Lower lobe of right lung (tissue), 2 donors: Measurements from ENCODE around the gene GALNTL6. TPM values are rescaled to one million over a fixed set of nuclear protein-coding genes. Genes with fewer than 3 reads are reported as not detected.

ENCODE experiments used
- ATAC-seq, 2 donors: fragments of 200-7000 bp; cut with Tn5 transposase; one replicate each; pipeline ENCODE4 v1.9.1; 2020 to 2022; ENCODE audit warnings: mild to moderate bottlenecking in 2 of 2, moderate library complexity in 2 of 2
- DNase-seq: peaks from one replicate; pipeline ENCODE4 v3.0.0-alpha.2; 2020
- H3K27ac ChIP-seq: fragments of 200-600 bp; one replicate; pipeline ENCODE4 v1.8.0; 2022
- H3K27me3 ChIP-seq: fragments of 200-600 bp; one replicate; pipeline ENCODE4 v1.8.0; 2022; ENCODE audit warnings: low read depth
- H3K36me3 ChIP-seq: fragments of 200-600 bp; one replicate; pipeline ENCODE4 v1.8.0; 2022; ENCODE audit warnings: mild to moderate bottlenecking
- H3K4me1 ChIP-seq: fragments of 200-600 bp; one replicate; pipeline ENCODE4 v1.8.0; 2022
- H3K4me3 ChIP-seq: fragments of 200-600 bp; one replicate; pipeline ENCODE4 v1.8.0; 2022; ENCODE audit warnings: mild to moderate bottlenecking
- H3K9me3 ChIP-seq: fragments of 200-600 bp; one replicate; pipeline ENCODE4 v1.8.0; 2022
- CTCF ChIP-seq: fragments of 200-600 bp; IDR thresholded peaks from one replicate; pipeline ENCODE4 v1.8.0; 2022; ENCODE audit warnings: antibody characterized with exemption, mild to moderate bottlenecking
- intact Hi-C: fragments of 100-400 bp; cut with DNase I; formaldehyde crosslinking; loops from one replicate; pipeline ENCODE4 v1.11.0; 2022
- total RNA-seq: library from RNA; stranded (reverse); fragmentation: NEBNext Ultra II Directional; extraction: Animal tissue kit (Norgen Biotek cat#: 25700); gene quantifications from one replicate; pipeline ENCODE4 v1.2.1, GENCODE V29; 2021
- donor health status: DM: no; HTN: yes; CAD: no; lungs with severe emphysema.

The GALNTL6 gene
- total RNA-seq, 1 donor from 2014 or later = not detected

DNA sequence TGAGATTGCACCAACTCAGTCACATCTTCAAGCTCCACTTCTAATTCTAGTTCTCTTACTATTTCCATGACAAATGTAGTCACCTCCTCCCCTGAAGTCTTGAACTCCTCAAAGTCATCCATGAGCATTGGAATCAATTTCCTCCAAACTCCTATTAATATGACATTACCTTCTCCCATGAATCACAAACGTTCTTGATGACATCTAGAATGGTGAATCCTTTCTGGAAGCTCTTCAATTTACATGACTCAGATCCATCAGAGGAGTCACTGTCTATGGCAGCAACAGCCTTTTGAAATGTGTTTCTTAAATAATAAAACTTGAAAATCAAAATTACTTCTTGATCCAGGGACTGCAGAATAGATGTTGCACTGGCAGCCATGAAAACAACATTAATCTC, 34.5 kb downstream of the GALNTL6 start:
- no peak for DNase-seq
- TF ChIP-seq CTCF = no peak
- no peaks in the 10 kb centered on the region for H3K27me3 ChIP-seq
- no peaks in the 10 kb centered on the region for H3K36me3 ChIP-seq
- no peaks in the 10 kb centered on the region for H3K4me1 ChIP-seq
- no peak overlapping the region for H3K4me3 ChIP-seq
- intact Hi-C loops = no loop called here
- ATAC-seq = no peak
- H3K9me3 ChIP-seq = no peaks in the 10 kb centered on the region
- no peak overlapping the region for H3K27ac ChIP-seq

DNA sequence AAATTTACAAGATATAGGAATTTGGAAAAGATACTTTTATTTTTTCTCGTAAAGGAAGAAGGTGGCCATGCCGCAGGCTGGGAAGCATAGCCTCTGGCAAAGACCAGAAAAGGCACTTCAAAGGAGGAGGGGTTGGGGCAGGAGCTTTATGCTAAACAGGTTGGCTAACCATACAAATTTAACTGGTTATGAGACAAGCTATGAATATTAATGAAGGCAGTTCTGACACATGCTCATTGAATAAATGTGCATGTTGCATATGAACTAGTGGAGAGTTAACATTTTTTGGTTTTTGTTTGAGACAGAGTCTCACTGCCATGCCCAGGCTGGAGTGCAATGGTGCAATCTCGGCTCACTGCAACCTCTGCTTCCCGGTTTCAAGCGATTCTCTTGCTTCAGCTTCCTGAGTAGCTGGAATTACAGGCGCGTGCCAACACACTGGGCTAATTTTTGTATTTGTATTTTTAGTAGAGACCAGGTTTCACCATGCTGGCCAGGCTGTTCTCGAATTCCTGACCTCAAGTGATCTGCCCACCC, 36.5 kb downstream of the GALNTL6 start:
- Histone ChIP-seq H3K27me3 (no peaks in the 10 kb centered on the region), H3K36me3 (no peaks in the 10 kb centered on the region), H3K9me3 (no peaks in the 10 kb centered on the region), H3K27ac (no peak overlapping the region), H3K4me3 (no peak overlapping the region), H3K4me1 (no peaks in the 10 kb centered on the region)
- DNase-seq (no peak), ATAC-seq (no peak)
- intact Hi-C loops = no loop called here
- no peak for TF ChIP-seq CTCF

DNA sequence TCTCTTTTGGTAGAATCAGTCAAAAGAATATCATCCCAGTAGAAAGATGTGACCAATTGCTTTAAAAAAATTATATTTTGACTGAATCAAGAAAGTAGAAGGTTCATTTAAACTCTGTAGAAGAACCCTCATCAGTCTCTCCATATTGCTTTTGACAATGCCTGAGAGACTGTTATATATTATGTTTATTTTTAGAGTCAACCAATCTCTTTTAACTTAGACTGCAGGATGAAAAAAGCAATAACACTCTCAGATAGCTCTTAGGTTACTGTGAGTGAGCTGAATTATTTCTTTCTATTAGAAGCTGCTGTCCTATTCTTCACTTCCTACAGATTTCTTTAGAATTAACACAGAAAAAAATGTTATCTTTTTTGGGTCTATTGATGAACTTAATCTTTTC, 38.1 kb downstream of the GALNTL6 start:
- no peak for DNase-seq
- H3K27me3 ChIP-seq = no peaks in the 10 kb centered on the region
- no peak for TF ChIP-seq CTCF

DNA sequence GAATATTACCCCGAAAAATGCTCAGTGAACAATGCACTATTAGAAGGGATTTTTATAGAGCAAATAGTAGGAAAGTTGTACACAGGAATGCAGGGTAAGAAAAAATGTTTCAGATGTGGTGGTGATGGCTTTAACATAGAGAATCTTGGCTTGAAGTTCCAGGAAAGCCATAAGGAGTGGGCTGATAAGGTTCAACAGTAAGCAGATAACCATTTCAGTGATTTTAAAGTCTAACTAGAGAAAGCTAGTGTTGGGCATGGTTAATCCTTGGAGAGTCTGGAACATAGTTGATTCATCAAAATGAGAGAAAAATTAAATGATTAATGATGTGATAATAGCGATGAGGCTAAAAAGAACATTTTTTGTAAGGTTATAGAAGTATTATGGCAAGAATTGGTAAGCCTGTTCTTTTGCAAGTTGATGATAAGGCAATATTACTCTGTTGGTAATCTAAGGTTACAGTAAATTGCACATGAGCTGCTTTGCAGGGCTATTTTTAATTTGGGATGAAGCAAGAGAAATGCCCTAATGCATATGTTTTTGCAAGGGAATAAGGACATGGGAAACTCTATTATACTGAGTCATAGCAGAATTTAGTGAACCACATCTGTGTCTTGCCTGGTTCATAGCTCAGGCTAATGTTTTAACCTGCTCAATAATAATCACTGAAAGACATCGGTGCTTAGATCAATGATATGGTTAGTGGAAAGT, 44.3 kb downstream of the GALNTL6 start:
- Histone ChIP-seq H3K36me3 (no peaks in the 10 kb centered on the region), H3K9me3 (no peaks in the 10 kb centered on the region), H3K4me3 (no peak overlapping the region), H3K4me1 (no peaks in the 10 kb centered on the region), H3K27me3 (no peaks in the 10 kb centered on the region), H3K27ac (no peak overlapping the region)
- no peak for DNase-seq
- TF ChIP-seq CTCF = no peak
- ATAC-seq = no peak
- intact Hi-C loops = no loop called here

More for the DNA sequence above, 38.1 kb downstream of the GALNTL6 start:
- intact Hi-C loops = no loop called here
- H3K4me3 ChIP-seq = no peak overlapping the region
- no peaks in the 10 kb centered on the region for H3K9me3 ChIP-seq
- H3K27ac ChIP-seq = no peak overlapping the region
- no peaks in the 10 kb centered on the region for H3K36me3 ChIP-seq
- no peak for ATAC-seq
- H3K4me1 ChIP-seq = no peaks in the 10 kb centered on the region

DNA sequence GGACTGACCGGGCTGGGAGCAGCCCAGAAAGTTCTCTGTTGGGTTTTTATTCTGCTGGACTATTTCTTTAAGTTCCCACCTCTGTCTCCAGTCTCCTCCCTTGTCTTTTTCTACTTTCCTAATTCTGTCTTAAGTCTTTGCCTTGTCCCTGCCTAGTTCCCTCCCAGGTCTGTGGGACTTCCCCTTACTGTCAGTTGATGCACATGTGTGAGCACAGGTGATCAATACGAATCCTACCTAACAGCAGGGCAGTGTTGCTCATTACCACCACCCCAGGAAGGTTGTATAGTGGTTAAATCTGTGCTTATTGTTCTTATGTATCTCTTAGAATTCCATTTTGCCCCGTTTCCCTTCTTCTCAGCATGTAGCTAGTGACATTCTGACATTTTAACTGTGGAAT, 62.1 kb downstream of the GALNTL6 start:
- Histone ChIP-seq H3K9me3 (no peaks in the 10 kb centered on the region), H3K4me3 (no peak overlapping the region), H3K27me3 (no peaks in the 10 kb centered on the region), H3K36me3 (no peaks in the 10 kb centered on the region), H3K27ac (no peak overlapping the region), H3K4me1 (no peaks in the 10 kb centered on the region)
- intact Hi-C loops = no loop called here
- ATAC-seq (no peak), DNase-seq (no peak)
- no peak for TF ChIP-seq CTCF
